HCEC 1CT (cell line): Measurements from ENCODE around the gene KRT4.

Experiments
- DNase-seq: peaks from one replicate; pipeline ENCODE4 v3.0.0-alpha.2; 2017

Gene KRT4

GRCh38 chr12:52790427-52791270 is 23.3 kb downstream of the KRT4 start:
- DNase-seq = no peak

GRCh38 chr12:52789637-52790426 is 24.1 kb downstream of the KRT4 start:
- DNase-seq = no peak

GRCh38 chr12:52788876-52789636 is 24.9 kb downstream of the KRT4 start:
- no peak for DNase-seq

GRCh38 chr12:52788192-52788875 is 25.6 kb downstream of the KRT4 start:
- no peak for DNase-seq

- DNase-seq = no peak
These were observed 26.4 kb downstream of the KRT4 start for GRCh38 chr12:52787324-52788191.

- no peak for DNase-seq
These were observed 29.0 kb downstream of the KRT4 start for GRCh38 chr12:52784909-52785308.

- no peak for DNase-seq
These were observed 30.2 kb downstream of the KRT4 start for GRCh38 chr12:52783563-52784316.

GRCh38 chr12:52782502-52782901 is 31.4 kb downstream of the KRT4 start:
- no peak for DNase-seq

- DNase-seq = no peak
These were observed 32.4 kb downstream of the KRT4 start for GRCh38 chr12:52781399-52782082.

- no peak for DNase-seq
These were observed 34.0 kb downstream of the KRT4 start for GRCh38 chr12:52779914-52780313.

- no peak for DNase-seq
These were observed 35.1 kb downstream of the KRT4 start for GRCh38 chr12:52778833-52779232.

- no peak for DNase-seq
These were observed 36.4 kb downstream of the KRT4 start for GRCh38 chr12:52777566-52777965.

- no peak for DNase-seq
These were observed 37.0 kb downstream of the KRT4 start, which contains the start of gene KRT76 for GRCh38 chr12:52776913-52777395. Gene KRT76, minus strand, starts transcription at chr12:52777345. Its CDS starts 54 bp downstream, at chr12:52777291.

- DNase-seq = no peak
These were observed 37.5 kb downstream of the KRT4 start for GRCh38 chr12:52776435-52776834.

GRCh38 chr12:52774629-52775250 is 39.2 kb downstream of the KRT4 start:
- no peak for DNase-seq

- DNase-seq = no peak
These were observed 41.1 kb downstream of the KRT4 start for GRCh38 chr12:52772772-52773171.

GRCh38 chr12:52772188-52772587 is 41.7 kb downstream of the KRT4 start:
- DNase-seq = no peak

- DNase-seq = no peak
These were observed 42.4 kb downstream of the KRT4 start for GRCh38 chr12:52771505-52771904.

GRCh38 chr12:52771088-52771487 is 42.8 kb downstream of the KRT4 start:
- no peak for DNase-seq

GRCh38 chr12:52769946-52770345 is 44.0 kb downstream of the KRT4 start:
- DNase-seq = no peak
